Activated T-cell treated with anti-CD3 and anti-CD28 coated beads, Interleukin-2, amount 50 U/mL, for 4 hours (primary cell): ENCODE data around the gene AUTS2. TPM values are rescaled to one million over a fixed set of nuclear protein-coding genes. Genes with fewer than 3 reads are reported as not detected.
"Not testable (repeated sequence)": the region's sequence is repeated elsewhere in the genome, so short reads cannot be mapped to it uniquely, and the experiment has no call there.

Experiments
- ATAC-seq, 2 donors: fragments of 200-7000 bp; cut with Tn5 transposase; one replicate each; pipeline ENCODE4 v1.10.0; 2021
- DNase-seq: peaks from one replicate; pipeline ENCODE4 v3.0.0-alpha.2; 2020
- H3K27me3 Mint-ChIP-seq: one replicate; pipeline ENCODE4 v1.8.0; 2021; ENCODE audit warnings: low read depth, mixed read lengths
- H3K36me3 Mint-ChIP-seq: one replicate; pipeline ENCODE4 v1.8.0; 2022; ENCODE audit warnings: mixed read lengths; ENCODE audit not compliant: insufficient read depth
- H3K4me1 Mint-ChIP-seq: one replicate; pipeline ENCODE4 v1.8.0; 2021; ENCODE audit warnings: low read depth, mixed read lengths
- H3K4me3 Mint-ChIP-seq: one replicate; pipeline ENCODE4 v1.8.0; 2021; ENCODE audit warnings: mild to moderate bottlenecking, moderate library complexity, mixed read lengths
- H3K9me3 Mint-ChIP-seq: one replicate; pipeline ENCODE4 v1.8.0; 2021; ENCODE audit warnings: mixed read lengths
- total RNA-seq, 3 donors: library from RNA; stranded (reverse); gene quantifications; one replicate each; pipeline ENCODE4 v1.2.1, GENCODE V29; 2021

Gene AUTS2
- total RNA-seq, 3 donors from 2014 or later, result 1.4 to 4.4 (median 2.8) TPM

- H3K4me3 Mint-ChIP-seq, ATAC-seq, H3K36me3 Mint-ChIP-seq, H3K27me3 Mint-ChIP-seq, H3K4me1 Mint-ChIP-seq, H3K9me3 Mint-ChIP-seq, DNase-seq: not testable (repeated sequence)
Observed at GRCh38 chr7:70275570-70275969, 677.3 kb downstream of the AUTS2 start.

GRCh38 chr7:70285187-70285586 is 686.9 kb downstream of the AUTS2 start:
- H3K27me3 Mint-ChIP-seq, result no peaks in the 10 kb centered on the region
- DNase-seq, result no peak
- peaks cover 3% of the 10 kb centered on the region for H3K9me3 Mint-ChIP-seq
- no peaks in the 10 kb centered on the region for H3K36me3 Mint-ChIP-seq
- H3K4me3 Mint-ChIP-seq, result no peak overlapping the region
- H3K4me1 Mint-ChIP-seq, result no peaks in the 10 kb centered on the region
- ATAC-seq, result no peak

GRCh38 chr7:70285854-70286253 is 687.6 kb downstream of the AUTS2 start:
- DNase-seq, result no peak
- Mint-ChIP-seq H3K9me3 (peaks cover 3% of the 10 kb centered on the region), H3K4me1 (no peaks in the 10 kb centered on the region), H3K36me3 (no peaks in the 10 kb centered on the region), H3K4me3 (no peak overlapping the region), H3K27me3 (no peaks in the 10 kb centered on the region)
- ATAC-seq, result no peak

GRCh38 chr7:70288781-70289456 is 690.6 kb downstream of the AUTS2 start:
- ATAC-seq (no peak), DNase-seq (no peak)
- no peaks in the 10 kb centered on the region for H3K4me1 Mint-ChIP-seq
- H3K9me3 Mint-ChIP-seq, result peaks cover 3% of the 10 kb centered on the region
- no peaks in the 10 kb centered on the region for H3K36me3 Mint-ChIP-seq
- H3K27me3 Mint-ChIP-seq, result no peaks in the 10 kb centered on the region
- no peak overlapping the region for H3K4me3 Mint-ChIP-seq

GRCh38 chr7:70292716-70293115 is 694.4 kb downstream of the AUTS2 start:
- ATAC-seq (no peak), DNase-seq (no peak)
- Mint-ChIP-seq H3K36me3 (no peaks in the 10 kb centered on the region), H3K9me3 (no peaks in the 10 kb centered on the region), H3K4me1 (no peaks in the 10 kb centered on the region), H3K4me3 (no peak overlapping the region), H3K27me3 (no peaks in the 10 kb centered on the region)

GRCh38 chr7:70294211-70294911 is 696.1 kb downstream of the AUTS2 start:
- no peaks in the 10 kb centered on the region for H3K9me3 Mint-ChIP-seq
- no peak overlapping the region for H3K4me3 Mint-ChIP-seq
- H3K27me3 Mint-ChIP-seq, result no peaks in the 10 kb centered on the region
- DNase-seq, result no peak
- no peak for ATAC-seq
- H3K36me3 Mint-ChIP-seq, result no peaks in the 10 kb centered on the region
- H3K4me1 Mint-ChIP-seq, result no peaks in the 10 kb centered on the region

- H3K4me1 Mint-ChIP-seq, result peaks cover 8% of the 10 kb centered on the region
- DNase-seq (no peak), ATAC-seq (no peak)
- no peaks in the 10 kb centered on the region for H3K36me3 Mint-ChIP-seq
- H3K27me3 Mint-ChIP-seq, result no peaks in the 10 kb centered on the region
- H3K9me3 Mint-ChIP-seq, result no peaks in the 10 kb centered on the region
- H3K4me3 Mint-ChIP-seq, result no peak overlapping the region
Observed at GRCh38 chr7:70298780-70299471, 700.7 kb downstream of the AUTS2 start.

- Mint-ChIP-seq H3K4me3 (no peak overlapping the region), H3K36me3 (no peaks in the 10 kb centered on the region), H3K4me1 (peaks cover 9% of the 10 kb centered on the region), H3K9me3 (no peaks in the 10 kb centered on the region), H3K27me3 (no peaks in the 10 kb centered on the region)
- ATAC-seq (no peak), DNase-seq (no peak)
Observed at GRCh38 chr7:70299472-70299807, 701.2 kb downstream of the AUTS2 start.

GRCh38 chr7:70301673-70302185 is 703.5 kb downstream of the AUTS2 start:
- H3K4me3 Mint-ChIP-seq, result no peak overlapping the region
- ATAC-seq (no peak), DNase-seq (no peak)
- no peaks in the 10 kb centered on the region for H3K27me3 Mint-ChIP-seq
- no peaks in the 10 kb centered on the region for H3K36me3 Mint-ChIP-seq
- peaks cover 9% of the 10 kb centered on the region for H3K4me1 Mint-ChIP-seq
- no peaks in the 10 kb centered on the region for H3K9me3 Mint-ChIP-seq

- DNase-seq (no peak), ATAC-seq (no peak)
- no peaks in the 10 kb centered on the region for H3K27me3 Mint-ChIP-seq
- H3K36me3 Mint-ChIP-seq, result no peaks in the 10 kb centered on the region
- no peaks in the 10 kb centered on the region for H3K9me3 Mint-ChIP-seq
- H3K4me1 Mint-ChIP-seq, result peaks cover 18% of the 10 kb centered on the region
- no peak overlapping the region for H3K4me3 Mint-ChIP-seq
Observed at GRCh38 chr7:70303309-70303708, 705.0 kb downstream of the AUTS2 start.

GRCh38 chr7:70303780-70304179 is 705.5 kb downstream of the AUTS2 start:
- H3K27me3 Mint-ChIP-seq, result no peaks in the 10 kb centered on the region
- H3K4me1 Mint-ChIP-seq, result peaks cover 18% of the 10 kb centered on the region
- ATAC-seq (peak in 1 of 2 donors; percentile 18), DNase-seq (no peak)
- H3K36me3 Mint-ChIP-seq, result no peaks in the 10 kb centered on the region
- no peak overlapping the region for H3K4me3 Mint-ChIP-seq
- H3K9me3 Mint-ChIP-seq, result no peaks in the 10 kb centered on the region

GRCh38 chr7:70306173-70306572 is 707.9 kb downstream of the AUTS2 start:
- no peaks in the 10 kb centered on the region for H3K36me3 Mint-ChIP-seq
- H3K9me3 Mint-ChIP-seq, result no peaks in the 10 kb centered on the region
- ATAC-seq, result no peak
- H3K4me1 Mint-ChIP-seq, result peaks cover 18% of the 10 kb centered on the region
- no peak overlapping the region for H3K4me3 Mint-ChIP-seq
- no peak for DNase-seq
- H3K27me3 Mint-ChIP-seq, result no peaks in the 10 kb centered on the region

GRCh38 chr7:70307544-70308106 is 709.4 kb downstream of the AUTS2 start:
- no peak for ATAC-seq

GRCh38 chr7:70312336-70312735 is 714.1 kb downstream of the AUTS2 start:
- H3K27me3 Mint-ChIP-seq, result no peaks in the 10 kb centered on the region
- H3K36me3 Mint-ChIP-seq, result no peaks in the 10 kb centered on the region
- DNase-seq (no peak), ATAC-seq (peak in 1 of 2 donors; percentile 18)
- no peak overlapping the region for H3K4me3 Mint-ChIP-seq
- peaks cover 18% of the 10 kb centered on the region for H3K4me1 Mint-ChIP-seq
- H3K9me3 Mint-ChIP-seq, result peaks cover 4% of the 10 kb centered on the region

More at GRCh38 chr7:70307544-70308106, 709.4 kb downstream of the AUTS2 start:
- H3K36me3 Mint-ChIP-seq, result no peaks in the 10 kb centered on the region
- H3K4me1 Mint-ChIP-seq, result peaks cover 19% of the 10 kb centered on the region
- no peak overlapping the region for H3K4me3 Mint-ChIP-seq
- H3K27me3 Mint-ChIP-seq, result no peaks in the 10 kb centered on the region
- DNase-seq, result no peak
- H3K9me3 Mint-ChIP-seq, result no peaks in the 10 kb centered on the region
